Measurements from ENCODE around the gene EEF1AKMT2. TPM values are rescaled to one million over a fixed set of nuclear protein-coding genes. Genes with fewer than 3 reads are reported as not detected.

Gene EEF1AKMT2
- total RNA-seq, 2 donors from 2014 or later, result 2.6 to 14.3 TPM

DNA sequence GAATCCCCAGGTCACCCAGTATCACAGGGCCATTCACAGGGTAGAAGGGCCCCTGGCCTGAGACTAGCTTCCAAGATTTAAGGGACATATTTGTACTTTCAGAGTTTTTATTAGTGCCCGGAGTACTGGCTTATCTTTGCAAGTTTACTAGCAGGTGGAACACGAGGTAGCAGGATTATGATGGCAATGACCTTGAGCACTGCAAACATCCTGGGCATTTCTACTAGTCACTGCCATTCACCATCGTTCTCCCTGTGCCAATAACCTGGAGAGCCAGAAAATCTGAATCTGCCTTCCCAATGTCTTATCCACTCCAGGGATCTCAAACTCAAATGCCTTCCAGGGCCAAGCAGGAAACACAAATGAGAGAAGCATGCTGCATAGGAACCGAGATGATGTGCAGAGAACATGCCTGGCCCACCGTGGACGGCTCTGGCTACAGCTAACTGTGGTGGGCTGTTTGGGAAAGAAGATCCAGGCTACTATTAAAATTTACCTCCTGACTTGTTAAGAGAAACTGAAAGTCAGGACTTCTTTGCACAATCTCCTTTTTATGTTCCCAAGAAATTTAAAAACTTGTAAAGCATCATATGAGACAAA is 64.2 kb downstream of the EEF1AKMT2 start:
- intact Hi-C loops (cut with DNase I), result no loop called here
- H3K27me3 ChIP-seq, result no peaks in the 10 kb centered on the region
- TF ChIP-seq, protein P1, sequence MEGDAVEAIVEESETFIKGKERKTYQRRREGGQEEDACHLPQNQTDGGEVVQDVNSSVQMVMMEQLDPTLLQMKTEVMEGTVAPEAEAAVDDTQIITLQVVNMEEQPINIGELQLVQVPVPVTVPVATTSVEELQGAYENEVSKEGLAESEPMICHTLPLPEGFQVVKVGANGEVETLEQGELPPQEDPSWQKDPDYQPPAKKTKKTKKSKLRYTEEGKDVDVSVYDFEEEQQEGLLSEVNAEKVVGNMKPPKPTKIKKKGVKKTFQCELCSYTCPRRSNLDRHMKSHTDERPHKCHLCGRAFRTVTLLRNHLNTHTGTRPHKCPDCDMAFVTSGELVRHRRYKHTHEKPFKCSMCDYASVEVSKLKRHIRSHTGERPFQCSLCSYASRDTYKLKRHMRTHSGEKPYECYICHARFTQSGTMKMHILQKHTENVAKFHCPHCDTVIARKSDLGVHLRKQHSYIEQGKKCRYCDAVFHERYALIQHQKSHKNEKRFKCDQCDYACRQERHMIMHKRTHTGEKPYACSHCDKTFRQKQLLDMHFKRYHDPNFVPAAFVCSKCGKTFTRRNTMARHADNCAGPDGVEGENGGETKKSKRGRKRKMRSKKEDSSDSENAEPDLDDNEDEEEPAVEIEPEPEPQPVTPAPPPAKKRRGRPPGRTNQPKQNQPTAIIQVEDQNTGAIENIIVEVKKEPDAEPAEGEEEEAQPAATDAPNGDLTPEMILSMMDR (IDR thresholded peaks at IDR 0.05), result no peak
- TF ChIP-seq POLR2A (IDR thresholded peaks at IDR 0.05), result no peak
- DNase-seq, result no peak
- peak overlapping the region in 2 of 4 donors; percentile 50 to 78 for H3K27ac ChIP-seq
- no peaks in the 10 kb centered on the region for H3K9me3 ChIP-seq
- no peak overlapping the region for H3K4me3 ChIP-seq
- peak; percentile 39 for ATAC-seq
- H3K4me1 ChIP-seq, result peaks cover 41% of the 10 kb centered on the region
- no peaks in the 10 kb centered on the region for H3K36me3 ChIP-seq (replicated peaks in 1 of 2; ENCODE audit: insufficient read depth in 1 of 2, low read depth in 2 of 2)
- WGBS, 2 donors, result 39% methylated on average over 6 of the region's 6 CpGs

DNA sequence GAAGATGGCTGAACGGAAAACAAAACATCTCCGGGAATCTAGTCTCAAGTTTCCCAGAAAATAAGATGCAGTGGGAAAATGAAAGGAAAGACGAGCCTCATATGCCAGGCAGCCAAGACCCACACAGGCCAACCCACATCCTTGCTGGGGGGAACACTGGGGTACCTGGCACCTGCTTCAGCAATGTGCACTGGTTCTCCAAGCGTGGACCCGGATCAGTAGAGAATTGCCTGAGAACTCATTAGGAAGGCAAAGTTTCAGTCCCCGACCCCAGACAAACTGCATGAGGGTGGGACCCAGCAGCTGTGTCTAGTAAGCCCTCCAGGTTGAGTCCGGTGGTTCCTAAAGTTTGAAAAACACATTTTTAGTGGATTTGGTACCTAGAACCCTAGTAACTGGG is 65.9 kb downstream of the EEF1AKMT2 start:
- no peaks in the 10 kb centered on the region for H3K27me3 ChIP-seq
- H3K4me3 ChIP-seq, result no peak overlapping the region
- peaks cover 44% of the 10 kb centered on the region for H3K4me1 ChIP-seq
- intact Hi-C loops (cut with DNase I), result no loop called here
- 91 to 92% methylated on average over 7 of the region's 7 CpGs for WGBS, 2 donors
- no peaks in the 10 kb centered on the region for H3K36me3 ChIP-seq (replicated peaks in 1 of 2; ENCODE audit: insufficient read depth in 1 of 2, low read depth in 2 of 2)
- ATAC-seq (no peak), DNase-seq (no peak)
- no peaks in the 10 kb centered on the region for H3K9me3 ChIP-seq
- H3K27ac ChIP-seq, result no peak overlapping the region
- no peak for TF ChIP-seq POLR2A (IDR thresholded peaks at IDR 0.05)
- TF ChIP-seq, protein P1 (IDR thresholded peaks at IDR 0.05), result no peak

DNA sequence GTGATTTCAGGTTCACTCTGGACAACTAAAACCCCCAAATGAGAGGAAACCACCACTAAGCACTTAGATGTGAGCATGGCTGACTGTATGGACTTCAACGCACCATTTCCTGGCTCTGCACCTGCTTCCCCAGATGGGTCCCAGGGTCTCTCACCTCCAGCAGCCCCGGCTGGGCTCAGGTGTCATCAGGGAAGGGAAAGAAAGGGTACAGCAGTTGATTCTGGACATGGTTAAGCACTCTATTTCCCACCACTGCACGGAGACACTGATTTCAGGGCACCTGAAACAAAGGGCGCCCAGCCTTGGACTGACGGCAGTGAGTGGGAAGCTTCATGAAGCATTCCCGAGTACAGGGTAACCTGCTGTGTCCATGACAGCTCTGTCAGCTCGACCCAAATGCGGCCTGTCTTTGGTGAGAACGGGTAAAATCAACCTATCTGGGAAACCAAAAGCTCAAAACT is 66.5 kb downstream of the EEF1AKMT2 start:
- DNase-seq, result no peak

DNA sequence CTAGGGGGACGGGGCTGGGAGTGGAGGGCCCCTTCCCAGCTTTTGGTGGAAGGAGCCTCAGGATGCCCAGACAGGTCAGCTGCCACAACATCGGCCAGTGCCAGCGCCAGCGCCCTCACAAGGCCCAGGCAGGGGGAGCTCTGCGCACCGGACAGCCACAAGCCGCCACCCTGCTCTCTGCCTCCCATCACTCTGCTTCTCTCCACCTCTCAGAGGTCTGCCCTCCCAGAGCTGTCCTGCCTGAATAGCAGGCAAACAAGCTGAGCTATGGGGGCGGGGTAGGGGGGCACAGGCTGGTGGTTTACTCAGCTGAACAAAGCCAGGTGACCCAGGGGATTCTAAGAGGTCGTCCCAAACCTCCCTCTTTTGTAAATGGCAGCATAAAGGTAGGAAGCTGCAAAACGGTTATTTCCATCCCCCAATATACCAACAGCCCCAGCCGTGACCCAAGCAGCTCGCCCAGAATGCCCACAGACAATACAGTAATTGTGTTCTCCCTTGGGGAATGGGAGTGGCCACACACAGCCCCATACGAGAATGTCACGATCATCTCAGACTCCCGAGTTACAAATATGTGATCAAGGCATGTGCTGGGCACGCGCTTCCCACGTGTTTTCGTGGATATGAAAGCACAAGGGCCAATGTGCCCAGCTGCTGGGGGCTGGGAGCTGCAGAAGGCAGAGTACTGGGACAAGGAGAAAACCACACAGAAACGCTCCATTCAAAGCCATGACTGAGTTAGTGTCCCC is 67.2 kb downstream of the EEF1AKMT2 start:
- no peak overlapping the region for H3K4me3 ChIP-seq
- peak in 2 of 4 donors; percentile 57 to 59 for DNase-seq
- no peaks in the 10 kb centered on the region for H3K9me3 ChIP-seq
- H3K36me3 ChIP-seq (replicated peaks in 1 of 2; ENCODE audit: insufficient read depth in 1 of 2, low read depth in 2 of 2), result no peaks in the 10 kb centered on the region
- peak overlapping the region; percentile 0 to 78 (median 44) for H3K27ac ChIP-seq
- ATAC-seq, result peak; percentile 65
- no peaks in the 10 kb centered on the region for H3K27me3 ChIP-seq
- 74 to 77% methylated on average over 13 to 19 of the region's 20 CpGs for WGBS, 2 donors
- H3K4me1 ChIP-seq, result peaks cover 53% of the 10 kb centered on the region
- TF ChIP-seq, protein P1 (IDR thresholded peaks at IDR 0.05), result no peak
- TF ChIP-seq POLR2A (IDR thresholded peaks at IDR 0.05), result no peak
- intact Hi-C loops (cut with DNase I), result no loop called here

More for the DNA sequence above, 66.5 kb downstream of the EEF1AKMT2 start:
- no peaks in the 10 kb centered on the region for H3K9me3 ChIP-seq
- H3K27ac ChIP-seq, result peak overlapping the region in 3 of 4 donors; percentile 31 to 78 (median 56)
- no peaks in the 10 kb centered on the region for H3K27me3 ChIP-seq
- intact Hi-C loops (cut with DNase I), result no loop called here
- no peaks in the 10 kb centered on the region for H3K36me3 ChIP-seq (replicated peaks in 1 of 2; ENCODE audit: insufficient read depth in 1 of 2, low read depth in 2 of 2)
- TF ChIP-seq, protein P1 (IDR thresholded peaks at IDR 0.05), result no peak
- no peak for TF ChIP-seq POLR2A (IDR thresholded peaks at IDR 0.05)
- WGBS, 2 donors, result 85 to 98% methylated on average over 4 to 9 of the region's 9 CpGs
- no peak overlapping the region for H3K4me3 ChIP-seq
- H3K4me1 ChIP-seq, result peaks cover 45% of the 10 kb centered on the region
- no peak for ATAC-seq
